H1 (cell line): ENCODE measurements around the gene NOL4L.

Experiments
- CBX5 ChIP-seq: fragments of 300-800, 300-1000 bp; sonication (generic); IDR thresholded peaks from 2 replicates; pipeline ENCODE4 v1.7.1; 2016; ENCODE audit warnings: antibody characterized with exemption, low read length, low read depth
- CBX8 ChIP-seq: fragments of 300-800, 300-1000 bp; sonication (generic); IDR thresholded peaks from 2 replicates; pipeline ENCODE4 v1.7.1; 2016; ENCODE audit warnings: low read depth, low read length, borderline replicate concordance
- CTCF ChIP-seq, 3 experiments: IDR thresholded peaks; 1 replicate in 2 of 3; 2 replicates in 1 of 3; pipeline versions ENCODE4 v1.5.1 to v1.6.1; 2011; ENCODE audit warnings: low read length in 3 of 3, mild to moderate bottlenecking in 3 of 3, inconsistent platforms in 2 of 3, low read depth in 1 of 3, moderate library complexity in 1 of 3; ENCODE audit not compliant: insufficient read depth in 1 of 3; ENCODE audit errors: control extremely low read depth in 1 of 3
- EP300 ChIP-seq, 2 experiments: IDR thresholded peaks; 1 replicate in 1 of 2; 2 replicates in 1 of 2; pipeline ENCODE4 v1.6.1; 2011 to 2012; ENCODE audit warnings: low read depth in 2 of 2, low read length in 2 of 2, mild to moderate bottlenecking in 2 of 2, borderline replicate concordance in 1 of 2, inconsistent platforms in 1 of 2, moderate library complexity in 1 of 2
- GTF2F1 ChIP-seq: IDR thresholded peaks from 2 replicates; pipeline ENCODE4 v1.6.1; 2012; ENCODE audit warnings: low read depth, low read length, improper control_type of control experiment, borderline replicate concordance
- HDAC6 ChIP-seq: IDR thresholded peaks from one replicate; pipeline ENCODE4 v1.7.1; 2012; ENCODE audit warnings: low read depth, mild to moderate bottlenecking, inconsistent platforms, low read length, moderate library complexity
- KDM5A ChIP-seq: fragments of 200-600 bp; IDR thresholded peaks from 2 replicates; pipeline ENCODE4 v1.7.1; 2012; ENCODE audit warnings: mild to moderate bottlenecking, low read length, inconsistent platforms, mixed read lengths
- POLR2A ChIP-seq, 2 experiments: IDR thresholded peaks; 1 replicate in 1 of 2; 2 replicates in 1 of 2; pipeline ENCODE4 v1.6.1; 2011; ENCODE audit warnings: low read depth in 2 of 2, low read length in 2 of 2, mild to moderate bottlenecking in 2 of 2; ENCODE audit errors: control extremely low read depth in 1 of 2
- POLR2AphosphoS5 ChIP-seq: IDR thresholded peaks from 2 replicates; pipeline ENCODE4 v1.6.1; 2011; ENCODE audit warnings: low read depth, low read length
- RXRA ChIP-seq: IDR thresholded peaks from 2 replicates; pipeline ENCODE4 v1.6.1; 2011; ENCODE audit warnings: low read depth, mild to moderate bottlenecking, low read length, moderate library complexity; ENCODE audit not compliant: insufficient read depth
- SP2 ChIP-seq: IDR thresholded peaks from 2 replicates; pipeline ENCODE4 v1.6.1; 2012; ENCODE audit warnings: mild to moderate bottlenecking, low read length, inconsistent platforms
- TAF1 ChIP-seq: IDR thresholded peaks from 2 replicates; pipeline ENCODE4 v1.6.1; 2011; ENCODE audit warnings: mild to moderate bottlenecking, low read depth, low read length
- ZNF274 ChIP-seq: IDR thresholded peaks from 2 replicates; pipeline ENCODE4 v1.7.0; 2012; ENCODE audit warnings: low read length, borderline replicate concordance; ENCODE audit errors: extremely low read depth
- TF ChIP-seq, protein P1 (sequence below): IDR thresholded peaks from 2 replicates; pipeline ENCODE4 v1.6.1; 2012; ENCODE audit warnings: inconsistent platforms

GRCh38 chr20:32599783-32600340, 14.7 kb upstream of the NOL4L start:
- TF ChIP-seq CTCF (IDR thresholded peaks at IDR 0.05; ENCODE audit: control extremely low read depth in 1 of 3, insufficient read depth in 1 of 3, low read depth in 1 of 3, low read length in 3 of 3) (no peak), EP300 (IDR thresholded peaks at IDR 0.05; ENCODE audit: borderline replicate concordance in 1 of 2, low read depth in 2 of 2, low read length in 2 of 2) (no peak), HDAC6 (no peak), ZNF274 (no peak), GTF2F1 (no peak), CBX5 (no peak), SP2 (no peak), RXRA (no peak), KDM5A (no peak), TAF1 (no peak), POLR2A (IDR thresholded peaks at IDR 0.05; ENCODE audit: control extremely low read depth in 1 of 2, low read depth in 2 of 2, low read length in 2 of 2) (no peak), POLR2AphosphoS5 (no peak), CBX8 (no peak)
- TF ChIP-seq, protein P1, sequence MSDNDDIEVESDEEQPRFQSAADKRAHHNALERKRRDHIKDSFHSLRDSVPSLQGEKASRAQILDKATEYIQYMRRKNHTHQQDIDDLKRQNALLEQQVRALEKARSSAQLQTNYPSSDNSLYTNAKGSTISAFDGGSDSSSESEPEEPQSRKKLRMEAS = no peak
